Mesendoderm (in vitro differentiated cells): ENCODE measurements around the gene GRHL1.

Experiments used
- DNase-seq: peaks from one replicate; pipeline ENCODE4 v3.0.0; 2013
- H2AK5ac ChIP-seq: 2 replicates; pipeline ENCODE4 v1.6.1; 2013; ENCODE audit warnings: low read length, inconsistent platforms
- H2BK120ac ChIP-seq: 2 replicates; pipeline ENCODE4 v1.6.1; 2013; ENCODE audit warnings: low read depth, mild to moderate bottlenecking, low read length, moderate library complexity, mixed read lengths
- H2BK15ac ChIP-seq: replicated peaks from 2 replicates; pipeline ENCODE4 v1.6.1; 2013; ENCODE audit warnings: low read depth, mild to moderate bottlenecking, moderate library complexity
- H2BK5ac ChIP-seq: 2 replicates; pipeline ENCODE4 v1.6.1; 2013; ENCODE audit warnings: low read length, inconsistent platforms
- H3K18ac ChIP-seq: 2 replicates; pipeline ENCODE4 v1.6.1; 2013; ENCODE audit warnings: mild to moderate bottlenecking, low read length, mixed read lengths
- H3K23ac ChIP-seq: one replicate; pipeline ENCODE4 v1.6.1; 2013; ENCODE audit warnings: low read length
- H3K27ac ChIP-seq: 2 replicates; pipeline ENCODE4 v1.5.1; 2013; ENCODE audit warnings: low read depth, mild to moderate bottlenecking, inconsistent platforms, low read length, moderate library complexity
- H3K27me3 ChIP-seq: 2 replicates; pipeline ENCODE4 v1.6.1; 2013; ENCODE audit warnings: low read length, control low read depth, mild to moderate bottlenecking, inconsistent platforms; ENCODE audit not compliant: insufficient read depth, poor library complexity
- H3K36me3 ChIP-seq: 2 replicates; pipeline ENCODE4 v1.6.1; 2013; ENCODE audit warnings: low read length, inconsistent platforms; ENCODE audit not compliant: control insufficient read depth, insufficient read depth
- H3K4ac ChIP-seq: one replicate; pipeline ENCODE4 v1.6.1; 2013; ENCODE audit warnings: low read depth, mild to moderate bottlenecking, low read length, moderate library complexity
- H3K4me1 ChIP-seq: 2 replicates; pipeline ENCODE4 v1.6.1; 2013; ENCODE audit warnings: low read depth, low read length, inconsistent platforms; ENCODE audit not compliant: control insufficient read depth
- H3K4me2 ChIP-seq: 2 replicates; pipeline ENCODE4 v1.6.1; 2013; ENCODE audit warnings: low read length
- H3K4me3 ChIP-seq: 2 replicates; pipeline ENCODE4 v1.5.1; 2013; ENCODE audit warnings: mild to moderate bottlenecking, low read length
- H3K56ac ChIP-seq: one replicate; pipeline ENCODE4 v1.6.1; 2013; ENCODE audit warnings: low read length
- H3K79me1 ChIP-seq: 2 replicates; pipeline ENCODE4 v1.6.1; 2013; ENCODE audit warnings: low read length, inconsistent platforms
- H3K79me2 ChIP-seq: 2 replicates; pipeline ENCODE4 v1.6.1; 2013; ENCODE audit warnings: mild to moderate bottlenecking, low read length; ENCODE audit not compliant: control insufficient read depth, insufficient read depth
- H3K9ac ChIP-seq: 2 replicates; pipeline ENCODE4 v1.6.1; 2013; ENCODE audit warnings: low read length, inconsistent platforms
- H4K5ac ChIP-seq: one replicate; pipeline ENCODE4 v1.6.1; 2013; ENCODE audit warnings: low read length
- H4K8ac ChIP-seq: one replicate; pipeline ENCODE4 v1.6.1; 2013; ENCODE audit warnings: low read depth, mild to moderate bottlenecking, control low read depth, low read length, moderate library complexity
- WGBS: extraction: QIAGEN DNeasy Blood & Tissue Kit; methylation state at CpG from one replicate; pipeline ENCODE4 v1.1.7; 2013; ENCODE audit warnings: low lambda C conversion rate, missing lambda C conversion rate; ENCODE audit not compliant: insufficient coverage; ENCODE audit errors: extremely low coverage; 5-methylcytosine and 5-hydroxymethylcytosine counted together

The GRHL1 gene

DNA sequence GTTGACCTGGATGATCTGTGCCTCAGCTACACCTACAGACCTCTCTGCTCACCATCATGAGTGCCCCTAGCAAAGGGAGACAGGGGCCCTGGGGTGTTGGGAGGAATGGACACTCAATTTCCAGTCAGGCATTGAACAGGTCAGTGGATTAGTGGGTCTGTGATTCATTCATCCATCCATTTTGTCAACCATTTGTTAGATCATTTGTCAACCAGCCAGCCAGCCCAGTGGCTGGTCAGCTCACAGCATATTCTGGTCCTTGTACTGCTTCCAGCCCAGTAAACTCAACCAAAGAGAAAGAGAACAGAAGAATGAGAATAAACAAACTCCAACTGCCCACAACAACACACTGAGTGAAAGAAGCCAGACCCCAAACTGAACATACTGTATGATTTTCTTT is 87.2 kb downstream of the GRHL1 start:
- DNase-seq, result no peak

DNA sequence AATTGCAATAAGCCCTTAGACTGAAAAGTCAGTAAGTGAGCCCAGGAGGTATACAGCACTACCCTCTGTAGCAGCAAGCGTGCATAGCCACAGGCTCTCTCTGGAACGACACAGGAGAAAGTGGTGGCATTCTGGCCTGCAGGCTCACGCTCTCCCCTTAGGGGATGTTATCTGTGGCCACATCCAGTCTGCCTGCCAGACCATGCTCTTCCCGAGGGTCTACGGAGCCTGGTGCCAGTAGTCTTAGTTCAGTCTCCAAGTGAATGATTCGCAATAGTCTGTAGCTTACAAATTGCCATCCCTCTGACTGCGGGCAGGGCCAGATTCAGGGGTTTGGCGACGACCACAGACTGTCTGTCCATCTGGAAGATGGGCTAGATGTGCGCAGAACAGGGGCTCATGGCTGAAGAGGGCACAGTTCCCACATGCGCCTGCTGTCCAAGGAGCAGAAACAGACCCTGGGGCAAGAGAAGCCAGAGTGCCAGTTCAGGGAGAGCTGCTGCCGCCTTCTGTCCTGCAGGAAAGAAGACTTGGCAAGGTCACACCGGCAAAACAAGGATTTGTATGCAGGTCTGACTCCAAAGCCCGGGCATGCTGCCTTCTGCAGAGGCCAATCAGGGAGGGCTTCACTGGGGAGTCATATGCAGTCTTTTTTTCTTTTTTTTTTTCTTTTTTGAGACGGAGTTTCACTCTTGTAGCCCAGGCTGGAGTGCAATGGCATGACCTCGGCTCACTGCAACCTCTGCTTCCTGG is 88.3 kb downstream of the GRHL1 start:
- Histone ChIP-seq H3K4ac (no peak overlapping the region), H3K18ac (no peak overlapping the region), H3K79me2 (no peaks in the 10 kb centered on the region), H3K56ac (no peak overlapping the region), H3K23ac (no peak overlapping the region), H2AK5ac (no peak overlapping the region), H2BK5ac (no peak overlapping the region), H3K9ac (no peak overlapping the region), H3K4me2 (no peak overlapping the region), H3K4me1 (no peaks in the 10 kb centered on the region), H2BK15ac (no peak overlapping the region), H3K4me3 (no peak overlapping the region), H3K27me3 (no peaks in the 10 kb centered on the region), H3K27ac (no peak overlapping the region), H3K36me3 (no peaks in the 10 kb centered on the region), H4K8ac (no peak overlapping the region), H4K5ac (no peak overlapping the region), H3K79me1 (no peaks in the 10 kb centered on the region), H2BK120ac (no peak overlapping the region)
- no CpG with 5 or more reads among the region's 16 CpGs for WGBS
- DNase-seq, result no peak

More for the DNA sequence above, 87.2 kb downstream of the GRHL1 start:
- no peak overlapping the region for H3K18ac ChIP-seq
- H4K8ac ChIP-seq, result no peak overlapping the region
- H2BK5ac ChIP-seq, result no peak overlapping the region
- no peak overlapping the region for H2AK5ac ChIP-seq
- H3K56ac ChIP-seq, result no peak overlapping the region
- no peaks in the 10 kb centered on the region for H3K36me3 ChIP-seq
- no peaks in the 10 kb centered on the region for H3K79me2 ChIP-seq
- no peak overlapping the region for H3K23ac ChIP-seq
- H3K4me2 ChIP-seq, result no peak overlapping the region
- no peak overlapping the region for H2BK120ac ChIP-seq
- H3K79me1 ChIP-seq, result no peaks in the 10 kb centered on the region
- H3K4me1 ChIP-seq, result no peaks in the 10 kb centered on the region
- H3K9ac ChIP-seq, result no peak overlapping the region
- H2BK15ac ChIP-seq, result no peak overlapping the region
- no peak overlapping the region for H3K27ac ChIP-seq
- no peak overlapping the region for H4K5ac ChIP-seq
- H3K4me3 ChIP-seq, result no peak overlapping the region
- no peak overlapping the region for H3K4ac ChIP-seq
- H3K27me3 ChIP-seq, result no peaks in the 10 kb centered on the region

DNA sequence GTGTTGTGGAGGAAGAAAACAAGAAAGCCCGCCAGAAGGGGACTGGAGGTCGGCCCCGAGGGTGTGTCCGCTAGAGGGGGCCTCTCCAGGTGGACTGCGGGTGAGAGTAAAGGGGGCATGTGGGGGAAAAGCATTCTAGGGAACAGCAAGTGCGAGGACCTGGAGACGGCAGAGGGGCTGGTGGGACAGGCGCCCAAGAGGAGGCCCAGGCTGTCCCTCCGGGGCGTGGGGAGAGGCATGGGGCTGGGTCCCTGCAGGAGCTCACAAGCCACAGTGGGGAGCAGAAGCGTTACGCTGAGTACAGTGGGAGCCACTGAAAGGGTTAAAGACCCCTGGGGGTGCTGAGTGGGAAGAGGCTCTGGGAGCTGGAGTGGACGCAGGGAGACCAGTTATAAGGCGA is 90.2 kb downstream of the GRHL1 start:
- no CpG with 5 or more reads among the region's 14 CpGs for WGBS
- Histone ChIP-seq H3K27me3 (no peaks in the 10 kb centered on the region), H3K4me2 (no peak overlapping the region), H3K4me3 (no peak overlapping the region), H3K18ac (no peak overlapping the region), H3K9ac (peak overlapping the region; percentile 42), H3K27ac (no peak overlapping the region), H2AK5ac (no peak overlapping the region), H4K5ac (no peak overlapping the region), H3K79me2 (no peaks in the 10 kb centered on the region), H2BK15ac (no peak overlapping the region), H3K4ac (no peak overlapping the region), H3K4me1 (no peaks in the 10 kb centered on the region), H3K36me3 (no peaks in the 10 kb centered on the region), H4K8ac (no peak overlapping the region), H3K23ac (peak overlapping the region; percentile 24), H2BK5ac (no peak overlapping the region), H3K56ac (peak overlapping the region; percentile 49), H2BK120ac (no peak overlapping the region), H3K79me1 (no peaks in the 10 kb centered on the region)
- no peak for DNase-seq

DNA sequence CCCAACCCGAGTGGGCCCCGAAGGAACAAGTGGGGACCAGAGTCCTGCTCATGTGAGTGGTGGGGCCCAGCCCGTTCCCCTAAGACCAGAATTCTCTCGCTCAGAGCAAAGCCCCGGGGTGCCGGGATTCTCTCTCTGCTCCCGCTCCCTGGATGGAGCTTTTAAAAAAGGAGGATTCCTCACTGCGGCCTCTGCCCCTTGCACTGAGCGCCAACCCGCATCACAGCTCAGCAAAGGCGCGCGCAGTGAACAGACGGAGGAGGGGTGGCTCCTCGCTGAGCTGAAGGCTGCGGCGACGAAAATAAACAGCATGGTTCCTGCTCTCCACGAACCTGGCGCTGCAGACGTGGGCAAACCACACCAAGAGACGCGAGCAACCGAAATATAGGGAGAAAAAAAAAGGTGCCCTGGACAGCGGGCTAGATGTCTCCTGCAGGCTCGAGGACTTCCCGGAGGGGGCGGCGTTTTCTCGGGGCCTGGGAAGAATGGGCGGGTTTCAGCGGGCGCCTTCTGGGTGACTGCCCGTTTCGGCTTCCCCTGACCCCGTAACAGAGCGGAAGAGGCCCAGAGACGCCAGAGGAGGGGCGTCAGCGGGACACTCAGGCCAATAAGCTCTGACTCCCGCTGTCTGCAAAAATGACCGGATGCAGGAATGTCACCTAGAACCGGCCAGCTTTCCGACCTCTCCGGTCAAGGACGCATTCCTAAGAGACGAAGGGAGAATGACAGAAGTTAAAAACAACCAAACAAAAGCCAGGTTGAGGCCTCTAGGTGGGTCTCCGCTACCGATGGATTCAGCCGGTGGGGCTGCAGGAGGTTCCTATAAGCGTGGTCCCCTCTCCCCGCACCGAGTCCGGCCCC is 91.0 kb downstream of the GRHL1 start:
- H3K27me3 ChIP-seq, result no peaks in the 10 kb centered on the region
- H4K8ac ChIP-seq, result no peak overlapping the region
- peak overlapping the region; percentile 42 for H3K9ac ChIP-seq
- no peak overlapping the region for H4K5ac ChIP-seq
- H2BK5ac ChIP-seq, result no peak overlapping the region
- H3K36me3 ChIP-seq, result no peaks in the 10 kb centered on the region
- H3K4me3 ChIP-seq, result peak overlapping the region; percentile 1
- H3K4me2 ChIP-seq, result peak overlapping the region; percentile 13
- H3K23ac ChIP-seq, result no peak overlapping the region
- H3K4me1 ChIP-seq, result no peaks in the 10 kb centered on the region
- peak; percentile 85 for DNase-seq
- H3K79me2 ChIP-seq, result no peaks in the 10 kb centered on the region
- H2AK5ac ChIP-seq, result no peak overlapping the region
- peak overlapping the region; percentile 48 for H3K27ac ChIP-seq
- peak overlapping the region; percentile 51 for H3K18ac ChIP-seq
- H2BK120ac ChIP-seq, result no peak overlapping the region
- no peak overlapping the region for H3K4ac ChIP-seq
- no peak overlapping the region for H2BK15ac ChIP-seq
- H3K79me1 ChIP-seq, result no peaks in the 10 kb centered on the region
- peak overlapping the region; percentile 51 for H3K56ac ChIP-seq
- WGBS, result no CpG with 5 or more reads among the region's 54 CpGs

DNA sequence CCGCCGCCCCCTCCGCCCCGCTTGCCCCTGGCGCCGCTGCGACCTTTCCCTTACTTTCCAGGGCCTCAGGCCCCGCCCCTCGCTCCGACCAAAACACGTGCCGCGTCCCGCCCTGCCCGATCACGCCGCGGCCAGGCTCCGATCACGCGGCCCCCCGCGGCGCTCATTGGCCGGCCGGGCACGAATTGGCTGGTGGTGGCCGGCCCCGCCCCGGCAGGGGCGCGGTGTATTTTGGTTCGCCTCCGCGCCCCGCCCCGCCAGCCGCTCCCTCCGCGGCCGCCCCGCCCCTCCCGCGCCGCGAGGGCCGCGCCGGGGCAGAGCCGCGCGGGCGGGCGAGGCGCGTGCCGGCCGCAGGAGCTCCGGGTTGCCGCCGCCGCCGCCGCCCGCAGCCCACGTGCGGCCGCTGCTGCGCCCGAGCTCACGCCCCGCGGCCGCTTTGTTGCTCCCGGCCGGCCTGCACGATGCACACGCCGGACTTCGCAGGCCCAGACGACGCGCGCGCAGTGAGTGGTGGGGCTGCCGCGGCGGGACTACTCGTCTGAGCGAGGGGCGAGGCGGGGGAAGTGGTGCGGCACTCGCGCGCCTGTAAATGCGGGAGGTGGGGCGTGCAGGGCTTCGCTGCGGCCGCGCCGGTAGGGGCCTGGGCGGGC is 91.9 kb downstream of the GRHL1 start, which contains the start of gene KLF11:
TSS of gene KLF11 (plus strand) at position 295 of the 650 bp plus-strand sequence. CDS start at position 462, 167 bp downstream.
- Histone ChIP-seq H3K4me3 (peak within 1 kb of the TSS; percentile 19), H3K9ac (peak within 1 kb of the TSS; percentile 74), H3K4me2 (peak within 1 kb of the TSS; percentile 40), H3K36me3 (peaks cover 1% of the 10 kb centered on the region), H3K23ac (no peak within 1 kb of the TSS), H3K56ac (peak within 1 kb of the TSS; percentile 88), H2AK5ac (no peak within 1 kb of the TSS), H4K5ac (no peak within 1 kb of the TSS), H3K79me2 (no peaks in the 10 kb centered on the region), H3K4ac (peak within 1 kb of the TSS; percentile 77), H3K27me3 (no peaks in the 10 kb centered on the region), H3K4me1 (no peaks in the 10 kb centered on the region), H4K8ac (no peak within 1 kb of the TSS), H3K27ac (peak within 1 kb of the TSS; percentile 48), H2BK120ac (no peak within 1 kb of the TSS), H2BK5ac (no peak within 1 kb of the TSS), H3K18ac (peak within 1 kb of the TSS; percentile 51), H2BK15ac (no peak within 1 kb of the TSS), H3K79me1 (no peaks in the 10 kb centered on the region)
- no CpG with 5 or more reads among the region's 104 CpGs for WGBS
- peak; percentile 93 for DNase-seq
